HG02798 (cell line): ENCODE results near the gene PKP1.

ENCODE experiments used
- ATAC-seq: cut with Tn5 transposase; IDR thresholded peaks from one replicate; pipeline ENCODE4 v1.9.1; 2021; ENCODE audit warnings: mild to moderate bottlenecking; ENCODE audit not compliant: unreplicated experiment, poor library complexity

The PKP1 gene

DNA sequence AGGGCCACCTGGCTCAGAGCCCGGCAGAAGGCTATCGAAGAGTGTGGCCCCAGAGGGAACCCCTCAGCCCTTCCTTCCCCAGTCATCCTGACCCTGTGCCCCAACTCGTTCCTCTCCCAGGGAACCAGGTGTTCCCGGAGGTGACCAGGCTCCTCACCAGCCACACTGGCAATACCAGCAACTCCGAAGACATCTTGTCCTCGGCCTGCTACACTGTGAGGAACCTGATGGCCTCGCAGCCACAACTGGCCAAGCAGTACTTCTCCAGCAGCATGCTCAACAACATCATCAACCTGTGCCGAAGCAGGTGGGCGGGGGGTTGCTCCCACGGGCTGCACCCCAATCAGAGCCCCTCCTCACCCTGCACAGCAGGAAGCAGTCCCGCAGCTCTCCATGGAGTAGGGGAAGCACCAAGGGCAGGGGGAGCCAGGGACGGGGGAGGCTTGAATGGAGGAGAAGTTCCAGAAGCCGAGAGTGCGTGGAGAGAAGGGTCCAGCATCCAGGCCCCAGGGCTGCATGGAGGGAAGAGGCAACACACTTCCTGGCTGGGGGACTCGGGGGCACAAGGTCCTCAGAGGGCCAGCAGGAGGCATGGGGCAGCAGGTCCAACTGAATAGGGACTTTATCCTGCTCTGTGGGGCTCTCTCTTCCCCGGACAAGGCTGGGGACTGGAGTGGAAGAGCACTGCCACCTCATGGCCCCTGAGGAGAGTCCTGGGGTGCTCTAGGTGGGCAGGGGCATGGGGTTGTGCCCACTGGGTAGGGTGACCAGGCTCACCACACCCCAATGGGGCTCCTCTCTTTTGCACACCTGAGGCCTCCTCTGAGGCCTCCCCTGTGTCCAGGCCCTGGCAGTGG is 41.7 kb downstream of the PKP1 start:
- no peak for ATAC-seq

DNA sequence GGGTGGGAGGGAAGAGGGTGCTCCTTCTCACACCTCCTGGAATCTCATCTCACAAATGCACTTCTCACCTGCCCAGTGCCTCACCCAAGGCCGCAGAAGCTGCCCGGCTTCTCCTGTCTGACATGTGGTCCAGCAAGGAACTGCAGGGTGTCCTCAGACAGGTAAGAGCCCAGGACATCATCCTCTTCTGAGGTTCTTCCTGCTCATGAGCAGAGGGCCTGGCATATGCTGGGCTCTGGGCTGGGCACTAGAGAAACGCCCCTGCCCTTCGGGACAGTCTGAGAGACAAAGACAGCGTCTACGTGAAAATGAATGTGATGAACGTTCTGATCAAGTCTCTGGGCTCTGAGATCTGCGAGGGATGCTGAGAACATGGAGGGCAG is 42.4 kb downstream of the PKP1 start:
- ATAC-seq = no peak

DNA sequence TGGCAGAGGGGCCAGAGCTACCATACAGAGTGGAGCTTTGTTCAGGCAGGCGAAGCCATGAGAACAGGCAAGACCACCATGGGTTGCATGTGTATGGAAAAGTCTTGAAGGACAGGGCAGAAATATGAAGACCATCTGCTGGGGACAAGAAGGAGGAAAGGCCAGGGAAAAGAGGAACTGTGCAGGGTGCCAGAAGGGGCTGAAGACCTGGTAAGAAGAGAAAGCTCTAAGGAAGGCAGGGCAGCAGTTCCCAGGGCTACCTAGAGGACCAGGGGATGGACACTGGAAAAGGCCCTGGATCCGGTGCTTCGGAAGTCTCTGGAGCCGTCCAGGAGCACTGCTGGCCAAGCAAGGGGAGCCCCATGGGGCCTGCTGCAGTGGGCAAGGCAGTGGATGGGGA is 43.4 kb downstream of the PKP1 start:
- no peak for ATAC-seq

DNA sequence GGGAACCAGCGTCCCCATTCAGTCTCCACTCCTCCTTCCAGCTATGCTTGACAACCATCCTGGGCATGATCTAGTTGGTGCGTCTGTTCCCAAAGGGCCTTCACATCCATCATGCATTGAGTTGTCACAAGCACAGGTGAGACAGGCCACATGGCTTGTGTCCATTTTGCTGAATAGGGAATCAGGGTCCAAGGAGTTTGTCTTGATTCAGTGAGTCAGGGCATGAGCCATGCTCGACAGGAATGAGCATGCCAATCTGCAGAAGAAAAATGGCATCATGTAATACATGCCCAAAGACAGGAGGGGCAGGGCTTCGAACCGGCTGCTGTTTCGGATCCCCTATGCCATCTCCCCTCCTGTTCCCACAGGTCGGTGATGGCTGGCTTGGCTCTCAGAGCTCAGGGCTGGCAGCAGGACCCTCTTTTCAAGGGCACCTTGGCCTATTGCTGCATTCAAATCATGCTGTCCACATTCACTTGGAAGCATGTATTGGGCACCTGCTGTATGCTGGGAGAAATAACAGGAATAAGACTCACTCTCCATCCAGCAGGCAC is 44.5 kb downstream of the PKP1 start:
- no peak for ATAC-seq

DNA sequence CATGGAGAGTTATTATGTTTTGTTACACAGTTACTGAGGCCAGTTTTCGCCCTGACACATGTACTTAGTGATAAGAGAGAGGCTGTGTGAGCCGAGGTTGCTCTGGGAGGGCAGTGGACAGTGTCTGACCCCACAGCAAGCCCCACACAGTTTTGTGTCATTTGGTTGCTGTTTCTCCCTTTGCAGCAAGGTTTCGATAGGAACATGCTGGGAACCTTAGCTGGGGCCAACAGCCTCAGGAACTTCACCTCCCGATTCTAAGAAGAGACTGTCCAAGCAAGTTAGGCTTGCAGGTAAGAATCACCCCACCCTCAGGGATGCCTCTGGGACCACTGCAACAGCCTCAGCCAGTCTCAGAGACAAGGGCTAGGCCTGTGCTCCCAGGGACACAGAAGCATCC is 45.3 kb downstream of the PKP1 start:
- no peak for ATAC-seq

DNA sequence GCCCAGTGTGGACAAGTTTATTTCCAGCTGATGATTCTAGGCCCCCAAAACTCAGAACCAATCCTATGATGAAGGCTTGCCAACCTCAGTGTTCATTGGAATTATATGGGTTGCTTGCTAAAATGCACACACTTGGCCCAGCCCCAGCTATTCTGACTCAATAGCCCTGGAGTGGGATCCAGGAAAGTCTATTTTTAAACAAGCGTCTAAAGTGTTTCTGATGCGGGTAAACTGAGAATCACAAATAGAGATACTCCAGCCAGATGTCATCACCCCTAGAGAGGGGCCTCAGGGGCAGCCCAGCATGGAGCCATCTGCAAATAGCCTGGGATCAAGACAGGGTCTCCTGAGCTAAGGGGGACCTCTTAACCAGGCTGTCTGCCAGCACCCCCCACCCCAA is 46.0 kb downstream of the PKP1 start:
- no peak for ATAC-seq

DNA sequence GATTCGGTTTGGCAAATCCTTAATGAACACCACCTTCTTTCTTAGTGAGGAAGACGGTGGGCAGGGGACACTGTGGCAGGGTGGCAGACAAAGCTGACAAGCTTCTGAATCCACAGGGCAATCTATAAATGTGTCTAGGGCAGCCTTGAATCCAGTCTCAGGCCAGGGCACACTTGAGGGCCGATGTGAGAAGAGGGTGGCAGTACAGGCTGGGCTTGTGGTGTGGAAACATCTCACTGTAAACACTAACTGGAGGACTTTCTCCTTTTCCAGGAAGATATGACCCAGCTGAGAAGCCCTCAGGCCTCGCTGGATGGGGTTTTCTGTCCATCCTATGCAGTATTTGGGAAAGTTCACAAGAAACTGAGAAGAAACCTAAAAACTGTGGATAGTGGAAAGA is 46.5 kb downstream of the PKP1 start:
- ATAC-seq = no peak

DNA sequence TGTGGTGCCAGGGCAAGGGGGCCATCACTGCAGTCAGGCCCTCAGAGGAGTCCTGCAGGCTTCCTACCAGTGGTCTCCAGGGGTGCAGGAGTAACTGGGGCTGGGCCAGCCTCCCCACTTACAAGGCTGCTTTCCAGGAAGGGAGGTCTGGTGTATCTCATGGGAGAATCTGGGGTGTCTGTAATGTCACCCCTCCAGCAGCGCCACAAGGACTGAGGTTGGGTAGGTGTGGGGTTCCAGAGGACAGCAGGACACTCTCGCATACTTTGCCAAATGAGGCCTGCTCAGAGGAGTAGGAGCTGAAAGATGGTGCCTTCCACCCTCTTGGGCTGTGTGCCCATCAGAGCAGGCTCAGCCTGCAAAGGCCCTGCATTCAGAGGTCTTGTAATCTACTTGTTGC is 47.2 kb downstream of the PKP1 start:
- no peak for ATAC-seq

DNA sequence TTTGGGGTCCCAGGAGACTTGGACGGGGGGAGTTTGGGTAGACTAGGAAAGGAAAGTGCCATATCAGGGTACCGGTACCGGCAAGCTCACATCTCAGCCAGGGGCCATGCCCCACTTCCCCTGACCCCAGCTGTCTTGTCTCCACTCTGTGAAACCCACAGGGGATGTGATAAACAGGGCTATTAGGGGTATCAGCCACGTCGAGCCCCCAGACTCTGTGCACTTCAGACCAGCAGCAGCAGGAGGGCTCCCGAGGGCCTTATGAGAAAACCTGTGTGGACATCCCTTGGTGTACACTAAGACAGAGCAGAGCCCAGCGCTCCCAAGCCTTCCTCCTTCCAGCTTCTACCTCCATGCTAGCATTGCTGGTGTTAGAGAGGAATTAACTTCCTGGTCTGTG is 47.9 kb downstream of the PKP1 start:
- ATAC-seq = no peak

DNA sequence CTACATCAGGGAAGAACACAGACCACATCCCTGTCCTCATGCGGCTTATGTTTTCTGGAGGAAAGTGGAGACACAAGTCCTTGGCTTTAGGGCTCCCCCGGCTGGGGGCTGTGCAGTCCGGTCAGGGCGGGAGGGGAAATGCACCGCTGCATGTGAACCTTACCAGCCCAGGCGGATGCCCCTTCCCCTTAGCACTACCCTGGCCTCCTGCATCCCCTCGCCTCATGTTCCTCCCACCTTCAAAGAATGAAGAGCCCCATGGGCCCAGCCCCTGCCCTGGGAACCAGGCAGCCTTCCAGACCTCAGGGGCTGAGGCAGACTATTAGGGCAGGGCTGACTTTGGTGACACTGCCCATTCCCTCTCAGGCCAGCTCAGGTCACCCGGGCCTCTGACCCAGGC is 48.7 kb downstream of the PKP1 start:
- ATAC-seq = no peak

DNA sequence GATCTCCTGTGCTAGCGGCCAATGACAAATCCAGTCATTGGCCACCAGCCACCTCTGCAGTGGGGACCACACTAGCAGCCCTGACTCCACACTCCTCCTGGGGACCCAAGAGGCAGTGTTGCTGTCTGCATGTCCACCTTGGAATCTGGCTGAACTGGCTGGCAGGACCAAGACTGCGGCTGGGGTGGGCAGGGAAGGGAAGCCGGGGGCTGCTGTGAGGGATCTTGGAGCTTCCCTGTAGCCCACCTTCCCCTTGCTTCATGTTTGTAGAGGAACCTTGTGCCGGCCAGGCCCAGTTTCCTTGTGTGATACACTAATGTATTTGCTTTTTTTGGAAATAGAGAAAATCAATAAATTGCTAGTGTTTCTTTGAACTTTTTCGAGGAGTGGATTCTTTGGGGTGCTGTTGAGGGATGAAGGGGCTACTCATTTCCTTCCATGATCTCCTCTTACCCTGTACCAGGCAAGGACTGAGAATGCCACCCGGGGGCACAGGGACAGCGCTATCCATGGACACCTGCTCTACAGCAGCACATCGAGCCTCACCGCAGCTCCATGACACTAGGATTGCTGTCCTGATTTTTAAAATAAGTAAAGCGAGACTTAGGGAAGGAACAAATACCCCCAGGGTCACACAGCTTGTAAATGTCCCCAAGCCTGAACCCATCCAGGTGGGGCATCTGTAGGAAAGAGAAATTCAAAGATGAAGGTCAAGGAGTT is 49.5 kb downstream of the PKP1 start:
- ATAC-seq = no peak

DNA sequence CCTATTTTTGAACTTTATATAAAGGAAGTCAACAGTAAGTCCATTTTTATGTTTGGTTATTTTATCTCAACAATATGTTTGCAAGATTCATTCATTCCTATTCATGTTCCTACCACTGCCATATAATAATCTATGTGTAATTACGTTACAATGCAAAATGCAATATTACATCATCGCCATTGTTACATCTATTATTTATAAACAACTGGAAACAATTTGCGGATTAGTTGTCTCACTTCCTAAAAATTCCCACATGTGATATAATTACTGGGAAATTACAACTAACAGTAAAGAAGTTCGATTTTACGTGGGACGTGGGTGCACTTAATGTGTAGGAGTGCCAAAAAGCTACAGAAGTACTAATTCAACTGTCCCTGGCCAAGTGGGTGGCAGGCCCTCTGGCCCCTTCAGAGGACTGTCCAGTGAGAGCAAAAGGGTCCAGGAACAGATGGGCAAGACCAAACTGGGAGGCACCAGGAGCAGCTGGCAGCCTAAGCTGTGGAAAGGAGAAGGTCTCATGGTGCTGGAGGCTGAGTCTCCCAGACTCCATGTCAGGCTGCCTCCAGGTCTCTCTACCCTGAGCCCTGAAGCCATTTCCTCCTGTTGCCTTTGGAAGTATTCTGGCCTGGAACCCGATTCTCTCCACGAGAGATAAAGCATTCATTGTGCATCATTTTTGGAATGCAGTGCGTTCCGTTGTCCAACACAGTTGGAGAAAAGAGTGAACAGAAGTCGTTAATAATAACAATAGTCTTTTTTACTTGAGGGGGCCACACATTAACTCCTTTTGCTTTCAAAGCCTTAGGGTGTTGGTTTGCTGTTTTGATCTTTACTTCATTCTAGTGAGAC is 51.2 kb downstream of the PKP1 start:
- no peak for ATAC-seq

DNA sequence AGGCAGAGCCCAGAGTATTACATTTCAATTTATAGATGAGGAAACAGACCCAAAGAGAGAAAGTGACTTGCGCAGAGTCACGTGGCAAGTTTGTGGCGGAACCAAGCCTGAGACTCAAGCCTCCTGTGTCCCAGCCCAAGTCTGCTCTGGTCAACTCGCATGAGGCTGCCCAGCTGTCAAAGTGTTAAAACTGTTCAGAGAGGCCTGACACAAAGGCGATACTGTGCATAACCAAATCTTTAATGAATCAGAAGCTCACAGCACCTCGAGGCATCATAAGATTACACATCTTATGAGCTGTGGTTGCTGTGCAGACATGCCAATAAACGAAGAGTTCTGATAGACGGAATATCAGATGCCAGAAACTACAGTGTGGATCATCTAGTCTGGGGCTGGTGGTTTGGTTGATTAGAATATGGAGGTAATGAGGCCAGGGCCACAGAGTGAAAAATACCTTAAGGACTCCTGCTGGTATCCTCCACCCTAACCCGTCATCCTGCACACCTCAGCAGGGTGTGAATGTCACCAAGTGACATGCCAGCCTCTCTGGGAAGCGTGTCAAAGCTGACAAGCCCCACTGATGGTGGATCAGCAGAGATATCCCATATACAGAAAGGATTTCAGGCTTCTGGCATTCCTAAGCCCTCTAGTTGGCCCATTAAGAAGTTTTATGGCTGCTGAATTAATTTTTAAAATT is 52.0 kb downstream of the PKP1 start:
- ATAC-seq = no peak

DNA sequence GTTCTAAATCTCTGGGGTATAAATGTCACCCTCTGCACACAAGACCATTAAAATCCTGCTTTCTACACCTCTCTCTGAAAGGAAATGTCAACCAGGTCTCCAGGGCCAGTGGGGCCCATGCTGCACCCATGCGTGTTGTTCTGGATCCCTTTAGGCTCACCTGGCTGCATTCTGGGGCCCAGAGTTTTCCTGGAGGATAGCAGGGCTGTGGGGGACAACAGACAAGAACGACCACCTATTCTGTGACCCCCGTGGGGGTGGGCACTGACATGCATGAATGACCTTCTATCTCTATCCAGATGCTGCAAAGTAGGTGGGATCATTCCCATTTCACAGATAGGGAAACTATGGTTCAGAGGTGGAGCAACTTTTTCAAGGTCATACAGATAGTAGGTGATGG is 52.6 kb downstream of the PKP1 start:
- no peak for ATAC-seq

DNA sequence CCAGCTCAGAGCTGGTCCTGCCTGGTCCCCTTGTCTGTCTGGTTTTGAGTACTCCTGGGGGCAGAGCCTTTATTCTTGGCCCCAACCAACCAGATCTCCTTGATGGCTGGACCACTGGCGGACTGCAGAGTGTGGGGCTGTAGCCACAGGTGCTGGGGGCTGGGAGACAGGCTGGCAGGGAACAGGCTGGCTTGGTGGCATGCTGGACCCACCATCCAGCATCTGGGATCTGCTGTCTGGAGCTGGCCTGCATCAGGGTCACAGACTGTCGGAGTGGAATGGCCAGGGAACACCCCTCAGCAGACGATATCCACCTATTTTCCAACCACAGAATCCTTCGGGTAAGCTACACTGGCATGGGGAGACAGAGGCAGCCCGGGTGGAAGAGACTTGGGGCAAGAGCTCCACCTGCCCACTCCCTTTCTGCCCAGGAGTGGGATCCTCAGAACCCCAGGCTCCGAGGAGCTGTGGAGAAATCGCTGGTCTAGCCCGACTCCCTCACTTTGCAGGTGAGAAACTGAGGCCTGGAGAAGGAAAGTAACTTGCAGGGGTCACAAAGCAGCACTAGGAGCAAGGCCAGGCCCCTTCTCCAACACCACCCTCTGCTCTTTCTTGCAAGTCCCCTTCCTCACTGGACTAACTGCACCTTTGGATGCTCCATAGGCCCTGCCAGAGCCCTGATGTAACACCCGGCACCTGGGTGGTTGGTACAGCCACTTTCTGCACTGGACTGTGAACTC is 53.6 kb downstream of the PKP1 start:
- no peak for ATAC-seq

DNA sequence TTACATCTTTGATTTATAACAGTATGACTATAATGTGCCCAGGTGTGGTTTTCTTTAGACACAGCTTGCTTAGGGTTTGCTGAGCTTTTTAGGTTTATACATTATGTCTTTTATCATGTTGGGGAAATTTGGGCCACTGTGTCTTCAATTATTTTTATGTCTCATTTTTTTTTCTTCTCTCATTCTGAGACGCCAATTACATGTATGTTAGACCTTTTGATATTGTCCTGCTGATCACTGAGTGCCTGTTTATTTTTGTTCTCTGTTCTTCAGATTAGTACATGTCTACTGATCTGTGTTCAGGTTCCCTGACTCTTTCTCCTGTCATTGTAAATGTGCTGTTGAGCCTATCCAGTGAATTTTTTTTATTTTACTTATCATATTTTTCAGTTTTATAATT is 58.1 kb downstream of the PKP1 start:
- ATAC-seq = no peak

DNA sequence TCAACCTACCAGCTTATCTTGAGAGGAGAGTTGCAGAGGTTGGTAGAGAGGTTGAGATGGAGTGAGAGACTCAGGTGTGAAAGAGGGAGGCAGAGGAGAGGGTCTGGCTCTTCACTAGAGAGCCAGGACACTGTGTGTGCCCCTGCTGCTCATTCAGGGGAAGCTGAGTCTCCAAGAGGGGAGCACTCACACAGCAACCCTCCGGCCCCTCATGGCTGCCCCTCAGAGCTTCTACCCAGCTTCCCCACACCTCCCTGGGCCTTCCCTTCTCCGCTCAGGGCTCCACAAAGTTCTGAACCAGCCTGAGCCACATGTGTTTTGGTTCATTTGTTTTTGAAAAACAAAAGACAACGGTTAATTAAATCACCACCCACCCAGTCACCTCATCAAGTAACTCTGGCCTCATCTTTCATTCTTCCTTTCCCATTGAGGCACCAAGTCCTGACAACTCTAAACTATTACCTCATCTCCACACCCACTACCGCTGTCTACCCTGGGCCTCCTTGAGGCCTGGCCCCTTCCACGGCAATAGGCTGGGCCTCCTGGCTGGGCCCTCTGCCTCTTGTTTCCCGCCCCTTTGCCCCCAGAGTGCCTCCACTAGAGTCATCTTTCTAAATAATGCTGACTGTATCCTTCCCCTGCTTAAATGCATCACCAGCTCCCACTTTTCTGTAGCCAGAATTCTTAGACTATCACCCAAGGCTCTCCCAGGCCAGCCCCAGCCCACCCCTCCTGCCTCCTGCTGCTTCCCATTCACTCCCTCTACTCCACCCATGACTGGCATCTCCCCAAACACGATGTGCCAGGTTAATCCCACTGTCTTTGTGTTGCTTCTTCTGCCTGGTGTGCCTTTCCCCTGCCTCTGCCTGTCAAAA is 61.1 kb downstream of the PKP1 start:
- no peak for ATAC-seq

DNA sequence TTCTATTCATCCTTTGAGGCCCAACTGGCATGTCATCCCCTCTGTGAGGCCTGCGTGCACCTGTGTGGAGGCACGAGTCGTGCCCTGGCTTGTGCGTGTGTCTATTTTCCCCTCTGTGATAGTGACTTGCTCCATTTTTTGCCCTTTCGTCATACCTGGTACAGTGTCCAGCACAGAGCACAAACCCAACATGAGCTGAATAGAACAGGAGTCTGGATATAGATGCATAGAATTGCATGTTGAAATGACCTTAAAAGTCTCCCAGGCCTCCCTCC is 61.7 kb downstream of the PKP1 start:
- no peak for ATAC-seq
